HCEC 1CT (cell line): ENCODE results near the gene FBXO38.

Experiments used
- DNase-seq: peaks from one replicate; pipeline ENCODE4 v3.0.0-alpha.2; 2017

The FBXO38 gene

DNA sequence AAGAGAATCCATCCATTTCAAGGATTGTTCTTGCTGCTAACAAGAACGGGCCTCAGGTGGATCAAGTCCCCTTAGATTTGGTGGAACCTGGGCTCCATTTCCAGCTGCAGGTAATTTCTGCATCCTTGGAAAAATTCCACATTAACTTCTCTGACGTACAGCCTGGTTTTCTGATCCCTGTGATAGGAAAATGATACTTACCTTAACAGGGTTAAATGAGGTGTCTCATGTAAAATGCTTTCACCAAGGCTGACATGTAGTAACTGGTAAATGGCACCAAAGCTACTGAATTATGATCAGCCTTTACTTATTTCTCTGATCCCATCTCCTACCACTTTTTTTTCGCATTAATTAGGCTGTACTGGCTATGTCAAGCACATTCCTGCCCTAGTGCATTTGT, 93.7 kb downstream of the FBXO38 start:
- DNase-seq: no peak

GRCh38 chr5:148482196-148482595, 98.4 kb downstream of the FBXO38 start:
- no peak for DNase-seq

DNA sequence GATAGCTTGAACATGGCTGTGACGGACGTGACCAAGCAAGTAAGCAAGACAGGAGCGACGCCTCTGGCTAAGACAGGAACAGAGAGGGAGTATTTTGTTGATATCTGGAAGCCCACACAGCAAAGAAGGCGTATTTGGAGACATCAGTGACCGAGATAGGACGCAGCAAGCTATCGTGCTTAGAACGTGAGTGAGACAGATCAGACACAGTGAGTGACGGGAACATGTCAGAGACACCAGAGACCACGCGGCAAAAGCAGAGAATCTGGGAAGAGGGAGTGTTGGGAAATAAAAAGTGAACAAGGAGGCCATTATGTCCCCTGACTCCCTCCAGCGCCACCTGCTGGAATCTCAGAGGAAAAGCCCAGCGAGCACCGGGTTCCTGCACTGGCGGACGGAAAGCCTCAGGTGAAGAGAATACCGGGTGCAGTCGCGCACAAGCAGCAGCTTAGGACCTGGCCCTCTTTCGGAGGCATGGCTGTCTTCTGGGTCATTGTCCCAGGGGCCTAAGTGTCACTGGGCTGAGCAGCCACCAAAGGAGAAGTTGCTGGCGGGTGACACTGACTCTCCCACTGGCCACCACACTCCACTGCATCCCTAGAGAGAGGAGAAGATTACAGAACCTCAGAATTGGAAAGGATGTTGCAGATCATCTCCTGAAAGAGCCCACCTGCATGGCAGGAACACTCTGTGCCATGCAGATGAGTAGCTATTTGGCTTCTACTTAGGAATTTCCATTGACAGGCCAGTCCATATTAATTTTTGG, 99.1 kb downstream of the FBXO38 start:
- peak; percentile 51 for DNase-seq

DNA sequence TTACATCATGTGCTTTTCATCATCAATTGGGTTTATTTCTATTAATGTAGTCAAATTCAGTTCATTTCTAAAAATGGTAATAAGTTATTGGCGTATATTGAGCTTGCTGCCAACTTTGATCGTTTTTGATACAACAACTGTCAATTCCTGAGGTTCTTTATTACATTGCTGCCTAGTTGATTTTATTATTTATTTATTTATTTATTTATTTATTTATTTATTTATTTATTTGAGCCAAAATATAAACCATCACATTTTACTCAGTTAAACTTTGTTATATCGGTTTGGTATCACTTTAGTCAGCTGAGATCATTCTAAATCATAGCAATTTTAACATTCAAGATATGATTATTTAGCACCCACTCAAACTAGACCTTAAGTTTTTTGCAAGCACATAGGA, 100.0 kb downstream of the FBXO38 start:
- no peak for DNase-seq

DNA sequence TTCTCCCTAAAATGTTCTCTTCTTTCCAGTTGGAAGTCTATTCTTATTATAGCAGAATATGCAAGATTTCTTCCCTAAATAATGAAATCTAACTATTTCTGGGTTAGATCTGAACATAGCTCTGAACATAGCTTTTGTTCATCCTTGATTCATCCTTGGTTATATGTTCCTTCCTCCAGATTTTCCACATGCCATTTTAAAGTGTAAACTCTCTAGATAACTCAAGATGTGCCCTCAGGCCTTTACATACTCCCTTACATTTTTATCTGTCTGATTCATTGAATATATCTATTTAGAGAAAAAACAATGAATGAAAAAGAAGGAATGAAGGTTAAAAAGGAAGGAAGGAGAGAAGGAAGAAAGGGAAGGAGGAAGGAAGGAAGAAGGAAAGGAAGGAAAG, 100.9 kb downstream of the FBXO38 start:
- no peak for DNase-seq

- no peak for DNase-seq
Observed at GRCh38 chr5:148486456-148486855, 102.7 kb downstream of the FBXO38 start.

DNA sequence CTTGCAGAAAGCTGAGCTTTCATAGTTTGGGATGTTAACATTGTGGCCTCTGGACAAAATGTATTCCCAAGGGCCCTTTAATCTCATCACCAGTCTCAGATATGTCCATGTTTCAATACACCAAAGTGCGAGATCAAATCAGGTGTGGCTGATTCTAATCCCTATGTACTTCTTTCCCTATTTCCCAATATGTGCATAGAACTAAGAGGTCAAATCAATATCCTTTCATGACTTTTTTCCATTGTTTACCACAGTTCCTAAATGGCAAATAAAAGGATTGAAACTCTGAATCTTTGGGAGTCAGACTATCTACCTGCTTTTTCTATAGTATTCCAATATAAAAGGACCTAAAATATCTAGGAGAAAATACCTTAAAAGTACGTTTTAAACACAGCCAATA, 105.0 kb downstream of the FBXO38 start:
- DNase-seq: no peak

GRCh38 chr5:148491015-148491792, 107.4 kb downstream of the FBXO38 start:
- no peak for DNase-seq

- no peak for DNase-seq
Observed at GRCh38 chr5:148491793-148492184, 108.0 kb downstream of the FBXO38 start.

GRCh38 chr5:148492351-148492750, 108.6 kb downstream of the FBXO38 start:
- DNase-seq: no peak
